ENCODE data around the gene SLC22A24.

SLC22A24 gene

DNA sequence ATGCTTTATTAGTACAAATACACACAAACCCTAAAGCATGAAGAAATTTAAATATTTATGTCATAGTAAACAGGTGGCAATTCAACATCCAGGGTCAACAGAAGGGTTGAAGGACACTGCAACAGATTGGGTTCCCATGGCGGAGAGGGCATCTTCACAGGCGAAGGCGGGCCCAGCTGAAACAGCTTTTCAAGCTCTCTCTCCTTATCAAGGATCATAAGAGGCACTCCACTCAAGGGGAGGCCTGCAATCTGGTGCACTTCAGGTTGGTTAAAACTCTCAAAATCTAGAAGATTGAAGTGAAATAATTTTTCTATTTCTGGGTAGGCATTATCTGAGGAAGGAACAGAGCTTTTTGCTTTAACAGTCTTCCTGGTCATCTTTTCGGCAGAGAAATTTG, 111.6 kb downstream of the SLC22A24 start:
- POLR2A ChIA-PET: no interaction called here
- TF ChIP-seq ARNT (IDR thresholded peaks at IDR 0.05) (no peak), NFRKB (IDR thresholded peaks at IDR 0.05) (no peak), FOXK2 (IDR thresholded peaks at IDR 0.05) (no peak), FOXA1 (IDR thresholded peaks at IDR 0.05) (no peak), SUZ12 (IDR thresholded peaks at IDR 0.05) (no peak), ZNF384 (IDR thresholded peaks at IDR 0.05) (no peak), SP1 (IDR thresholded peaks at IDR 0.05) (no peak), CTBP1 (IDR thresholded peaks at IDR 0.05; ENCODE audit: borderline replicate concordance) (no peak), LEF1 (IDR thresholded peaks at IDR 0.05; ENCODE audit: borderline replicate concordance) (no peak), TARDBP (IDR thresholded peaks at IDR 0.05) (no peak), ELF4 (IDR thresholded peaks at IDR 0.05) (no peak), BHLHE40 (IDR thresholded peaks at IDR 0.05; ENCODE audit: borderline replicate concordance) (no peak), FOXM1 (IDR thresholded peaks at IDR 0.05; ENCODE audit: borderline replicate concordance) (no peak), L3MBTL2 (conservative IDR thresholded peaks at IDR 0.05) (no peak), HDGF (IDR thresholded peaks at IDR 0.05; ENCODE audit: borderline replicate concordance) (no peak)
- TF ChIP-seq, protein P1, sequence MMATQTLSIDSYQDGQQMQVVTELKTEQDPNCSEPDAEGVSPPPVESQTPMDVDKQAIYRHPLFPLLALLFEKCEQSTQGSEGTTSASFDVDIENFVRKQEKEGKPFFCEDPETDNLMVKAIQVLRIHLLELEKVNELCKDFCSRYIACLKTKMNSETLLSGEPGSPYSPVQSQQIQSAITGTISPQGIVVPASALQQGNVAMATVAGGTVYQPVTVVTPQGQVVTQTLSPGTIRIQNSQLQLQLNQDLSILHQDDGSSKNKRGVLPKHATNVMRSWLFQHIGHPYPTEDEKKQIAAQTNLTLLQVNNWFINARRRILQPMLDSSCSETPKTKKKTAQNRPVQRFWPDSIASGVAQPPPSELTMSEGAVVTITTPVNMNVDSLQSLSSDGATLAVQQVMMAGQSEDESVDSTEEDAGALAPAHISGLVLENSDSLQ (IDR thresholded peaks at IDR 0.05): no peak
- CTCF ChIA-PET: interaction anchor here (1.2 to 2.1 kb wide), 2 partner anchors 9 to 11 kb away, joined by 6 to 7 read pairs; no protein-coding TSS in a partner anchor
- no peak for DNase-seq (ENCODE audit: extremely low spot score)
